Mesenchymal stem cell (in vitro differentiated cells and primary cell): ENCODE data around the gene ETS1. TPM values are rescaled to one million over a fixed set of nuclear protein-coding genes. Genes with fewer than 3 reads are reported as not detected.

Source experiments
- DNase-seq: peaks from one replicate; pipeline ENCODE4 v3.0.0-alpha.2; 2013
- H2AFZ ChIP-seq: one replicate; pipeline ENCODE4 v1.6.1; 2013; ENCODE audit warnings: low read depth, mild to moderate bottlenecking, control low read depth, inconsistent platforms, low read length, moderate library complexity
- H2AK5ac ChIP-seq: 2 replicates; pipeline ENCODE4 v1.6.1; 2013; ENCODE audit warnings: low read length, moderate library complexity, mild to moderate bottlenecking, inconsistent platforms; ENCODE audit not compliant: severe bottlenecking
- H2BK120ac ChIP-seq: one replicate; pipeline ENCODE4 v1.6.1; 2013; ENCODE audit warnings: low read depth, mild to moderate bottlenecking, inconsistent platforms, low read length, moderate library complexity
- H2BK12ac ChIP-seq, 2 experiments: one replicate each; pipeline ENCODE4 v1.6.1; 2013; ENCODE audit warnings: inconsistent platforms in 2 of 2, low read length in 2 of 2, mild to moderate bottlenecking in 2 of 2, moderate library complexity in 2 of 2, control low read depth in 1 of 2
- H2BK15ac ChIP-seq: one replicate; pipeline ENCODE4 v1.6.1; 2013; ENCODE audit warnings: mild to moderate bottlenecking, low read depth, inconsistent platforms; ENCODE audit not compliant: poor library complexity, severe bottlenecking
- H2BK5ac ChIP-seq: 2 replicates; pipeline ENCODE4 v1.6.1; 2013; ENCODE audit warnings: low read depth, mild to moderate bottlenecking, low read length, control low read depth, inconsistent platforms; ENCODE audit not compliant: poor library complexity, severe bottlenecking
- H3K14ac ChIP-seq, 2 experiments: one replicate each; pipeline ENCODE4 v1.6.1; 2013; ENCODE audit warnings: inconsistent platforms in 2 of 2, low read length in 2 of 2, control low read depth in 1 of 2, mild to moderate bottlenecking in 1 of 2, moderate library complexity in 1 of 2
- H3K18ac ChIP-seq, 2 experiments: one replicate each; pipeline ENCODE4 v1.6.1; 2013; ENCODE audit warnings: inconsistent platforms in 2 of 2, low read length in 2 of 2, control low read depth in 1 of 2, low read depth in 1 of 2, mild to moderate bottlenecking in 1 of 2
- H3K23ac ChIP-seq, 2 experiments: one replicate each; pipeline ENCODE4 v1.6.1; 2013; ENCODE audit warnings: inconsistent platforms in 2 of 2, low read length in 2 of 2, mild to moderate bottlenecking in 2 of 2, moderate library complexity in 2 of 2, control low read depth in 1 of 2
- H3K27ac ChIP-seq: 2 replicates; pipeline ENCODE4 v1.5.1; 2013; ENCODE audit warnings: mild to moderate bottlenecking, moderate library complexity, low read length, control low read depth, inconsistent platforms; ENCODE audit not compliant: poor library complexity, severe bottlenecking
- H3K27me3 ChIP-seq, 2 experiments: 2 replicates each; pipeline versions ENCODE4 v1.6.1 to v1.7.0; 2013; ENCODE audit warnings: low read length in 2 of 2, mild to moderate bottlenecking in 2 of 2, moderate library complexity in 2 of 2, control low read depth in 1 of 2, inconsistent platforms in 1 of 2; ENCODE audit not compliant: control insufficient read depth in 1 of 2, insufficient read depth in 1 of 2
- H3K36me3 ChIP-seq, 2 experiments: 2 replicates each; pipeline versions ENCODE4 v1.6.1 to v1.7.0; 2013; ENCODE audit warnings: low read length in 2 of 2, control low read depth in 1 of 2, inconsistent platforms in 1 of 2, low read depth in 1 of 2, mild to moderate bottlenecking in 1 of 2; ENCODE audit not compliant: insufficient read depth in 2 of 2, control insufficient read depth in 1 of 2
- H3K4ac ChIP-seq, 2 experiments: one replicate each; pipeline ENCODE4 v1.6.1; 2013; ENCODE audit warnings: inconsistent platforms in 2 of 2, low read length in 2 of 2, mild to moderate bottlenecking in 2 of 2, moderate library complexity in 2 of 2, control low read depth in 1 of 2, low read depth in 1 of 2
- H3K4me1 ChIP-seq: 2 replicates; pipeline ENCODE4 v1.6.1; 2013; ENCODE audit warnings: low read depth, low read length, control low read depth; ENCODE audit not compliant: control insufficient read depth, insufficient read depth
- H3K4me2 ChIP-seq: 2 replicates; pipeline ENCODE4 v1.6.1; 2013; ENCODE audit warnings: low read length, mild to moderate bottlenecking, inconsistent platforms; ENCODE audit not compliant: poor library complexity, severe bottlenecking
- H3K4me3 ChIP-seq, 2 experiments: 2 replicates each; pipeline versions ENCODE4 v1.5.1 to v1.7.0; 2013; ENCODE audit warnings: low read length in 2 of 2, mild to moderate bottlenecking in 2 of 2, control low read depth in 1 of 2, low read depth in 1 of 2; ENCODE audit not compliant: insufficient read depth in 1 of 2
- H3K79me1 ChIP-seq: replicated peaks from 2 replicates; pipeline ENCODE4 v1.6.1; 2013; ENCODE audit warnings: mild to moderate bottlenecking, control low read depth, low read length, inconsistent platforms; ENCODE audit not compliant: poor library complexity, severe bottlenecking
- H3K9ac ChIP-seq: 2 replicates; pipeline ENCODE4 v1.7.0; 2013; ENCODE audit warnings: mild to moderate bottlenecking, low read length, moderate library complexity
- H3K9me3 ChIP-seq: 2 replicates; pipeline ENCODE4 v1.7.0; 2013; ENCODE audit warnings: mild to moderate bottlenecking, low read length; ENCODE audit not compliant: control insufficient read depth
- H4K8ac ChIP-seq: one replicate; pipeline ENCODE4 v1.6.1; 2013; ENCODE audit warnings: inconsistent platforms, mild to moderate bottlenecking, low read length, moderate library complexity
- H4K91ac ChIP-seq: one replicate; pipeline ENCODE4 v1.6.1; 2013; ENCODE audit warnings: mild to moderate bottlenecking, low read length, inconsistent platforms
- WGBS: methylation state at CpG from one replicate; pipeline ENCODE4 v1.1.7; 2013; ENCODE audit warnings: mixed read lengths; 5-methylcytosine and 5-hydroxymethylcytosine counted together
- small RNA-seq: library from polyadenylated mRNA; stranded (forward); fragments of <200 nt; extraction: miRNeasy Mini kit (QIAGEN cat#:217004); gene quantifications from one replicate; pipeline ENCODE3, GENCODE V24; 2013; ENCODE audit warnings: low read depth

ETS1 gene

DNA sequence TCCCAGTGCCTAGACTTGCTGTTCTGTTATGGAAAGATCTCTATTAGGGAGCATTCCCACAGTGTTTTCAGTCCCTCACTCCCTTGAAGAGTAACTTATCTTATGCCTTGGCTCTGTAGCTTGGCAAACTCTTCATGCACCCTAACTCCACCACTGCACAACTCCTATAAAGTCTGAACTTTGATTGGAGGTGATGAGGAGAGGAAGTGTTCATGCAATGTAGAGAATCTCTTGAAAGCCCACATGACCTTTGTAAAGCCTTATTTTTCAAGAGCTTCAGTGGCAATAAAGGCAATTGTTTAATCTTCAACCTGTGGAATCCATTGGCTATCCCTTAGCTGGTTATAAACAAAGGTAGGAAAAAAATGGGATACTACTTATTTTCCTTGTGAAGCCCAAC is 176.2 kb downstream of the ETS1 start:
- Histone ChIP-seq H2AFZ (no peak overlapping the region), H3K36me3 (no peaks in the 10 kb centered on the region), H3K23ac (no peak overlapping the region), H3K79me1 (no peaks in the 10 kb centered on the region), H2BK15ac (no peak overlapping the region), H3K4me1 (no peaks in the 10 kb centered on the region), H3K4me2 (no peak overlapping the region), H3K27me3 (no peaks in the 10 kb centered on the region), H2BK5ac (no peak overlapping the region), H3K14ac (no peak overlapping the region), H3K27ac (no peak overlapping the region), H3K18ac (no peak overlapping the region), H4K8ac (no peak overlapping the region), H2BK12ac (no peak overlapping the region), H3K9ac (no peak overlapping the region), H4K91ac (no peak overlapping the region), H3K9me3 (no peaks in the 10 kb centered on the region), H2BK120ac (no peak overlapping the region), H3K4me3 (no peak overlapping the region), H3K4ac (no peak overlapping the region), H2AK5ac (no peak overlapping the region)
- DNase-seq: no peak

DNA sequence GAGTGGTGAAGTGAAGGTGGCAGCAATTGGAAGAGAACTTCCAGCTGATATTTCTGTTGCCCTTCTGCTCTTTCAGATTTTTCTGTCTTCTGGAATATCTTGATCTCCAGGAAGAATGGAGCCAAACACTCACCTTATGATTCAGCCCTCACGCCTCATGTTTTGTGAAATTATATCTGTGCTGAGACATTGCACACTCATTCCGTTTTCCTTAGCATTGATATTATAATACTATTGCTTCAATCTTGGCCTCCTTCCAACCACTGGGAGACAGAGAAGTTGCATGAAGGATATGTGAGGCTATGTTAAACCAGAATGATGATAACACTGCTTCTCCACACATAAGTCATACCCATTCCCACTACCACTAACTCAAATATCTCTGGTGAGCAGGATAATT is 177.9 kb downstream of the ETS1 start:
- Histone ChIP-seq H2BK5ac (no peak overlapping the region), H2BK15ac (no peak overlapping the region), H3K4ac (no peak overlapping the region), H4K8ac (no peak overlapping the region), H2BK12ac (no peak overlapping the region), H3K36me3 (no peaks in the 10 kb centered on the region), H3K4me1 (no peaks in the 10 kb centered on the region), H4K91ac (no peak overlapping the region), H3K23ac (no peak overlapping the region), H3K4me3 (no peak overlapping the region), H3K4me2 (no peak overlapping the region), H3K27me3 (peaks cover 0 to 11% of the 10 kb centered on the region in 2 experiments), H3K9ac (no peak overlapping the region), H3K18ac (no peak overlapping the region), H3K14ac (no peak overlapping the region), H2AK5ac (no peak overlapping the region), H2AFZ (no peak overlapping the region), H3K27ac (no peak overlapping the region), H2BK120ac (no peak overlapping the region), H3K79me1 (no peaks in the 10 kb centered on the region), H3K9me3 (no peaks in the 10 kb centered on the region)
- no peak for DNase-seq
- WGBS: no CpG with 5 or more reads among the region's 2 CpGs

Small RNA genes lying within 50 kb of the gene (small RNA-seq; reads per million reads assigned to genes)
- gene MIR6090: not detected
